Osteoblast (primary cell): ENCODE measurements around the gene TNFRSF8. TPM values are rescaled to one million over a fixed set of nuclear protein-coding genes. Genes with fewer than 3 reads are reported as not detected.

Source experiments
- DNase-seq: peaks from one replicate; pipeline ENCODE4 v3.0.0; 2011; ENCODE audit warnings: low spot score, mixed read lengths; ENCODE audit not compliant: insufficient read length; ENCODE audit errors: missing footprints
- H2AFZ ChIP-seq: 2 replicates; pipeline ENCODE4 v1.6.0; 2011; ENCODE audit warnings: mild to moderate bottlenecking, low read length
- H3K27ac ChIP-seq: 2 replicates; pipeline ENCODE4 v1.5.1; 2011; ENCODE audit warnings: mild to moderate bottlenecking, low read depth, low read length, moderate library complexity
- H3K27me3 ChIP-seq: 2 replicates; pipeline ENCODE4 v1.6.0; 2012; ENCODE audit warnings: mild to moderate bottlenecking, control low read depth, inconsistent platforms, low read length, moderate library complexity; ENCODE audit not compliant: insufficient read depth
- H3K36me3 ChIP-seq: 2 replicates; pipeline ENCODE4 v1.5.1; 2011; ENCODE audit warnings: mild to moderate bottlenecking, low read length, control low read depth, moderate library complexity; ENCODE audit not compliant: insufficient read depth
- H3K4me1 ChIP-seq: 2 replicates; pipeline ENCODE4 v1.5.1; 2011; ENCODE audit warnings: mild to moderate bottlenecking, low read length, control low read depth, moderate library complexity; ENCODE audit not compliant: insufficient read depth
- H3K4me2 ChIP-seq: 2 replicates; pipeline ENCODE4 v1.6.0; 2011; ENCODE audit warnings: mild to moderate bottlenecking, low read length; ENCODE audit not compliant: insufficient read depth
- H3K4me3 ChIP-seq: fragments of 200-600 bp; sonication (generic); 3 replicates; pipeline ENCODE4 v1.5.1; 2012; ENCODE audit warnings: mild to moderate bottlenecking, low read length, inconsistent platforms; ENCODE audit not compliant: insufficient read depth
- H3K79me2 ChIP-seq: 2 replicates; pipeline ENCODE4 v1.6.0; 2012; ENCODE audit warnings: mild to moderate bottlenecking, low read length, control low read depth, inconsistent platforms; ENCODE audit not compliant: insufficient read depth
- H3K9me3 ChIP-seq: 2 replicates; pipeline ENCODE4 v1.5.1; 2011; ENCODE audit warnings: low read depth, low read length, control low read depth
- H4K20me1 ChIP-seq: 2 replicates; pipeline ENCODE4 v1.6.0; 2012; ENCODE audit warnings: mild to moderate bottlenecking, low read length, control low read depth; ENCODE audit not compliant: insufficient read depth
- total RNA-seq: library from RNA; depleted of rRNA; stranded (reverse); fragments of >200 nt; gene quantifications from 2 replicates; pipeline ENCODE4 v1.2.3, GENCODE V29; 2012
- TF ChIP-seq, protein P1 (sequence below): IDR thresholded peaks from 2 replicates; pipeline ENCODE4 v1.5.1; 2011; ENCODE audit warnings: mild to moderate bottlenecking, low read depth, low read length, moderate library complexity; ENCODE audit errors: extremely low read depth

TNFRSF8 gene
- total RNA-seq, 1 donor: under 0.01 TPM

DNA sequence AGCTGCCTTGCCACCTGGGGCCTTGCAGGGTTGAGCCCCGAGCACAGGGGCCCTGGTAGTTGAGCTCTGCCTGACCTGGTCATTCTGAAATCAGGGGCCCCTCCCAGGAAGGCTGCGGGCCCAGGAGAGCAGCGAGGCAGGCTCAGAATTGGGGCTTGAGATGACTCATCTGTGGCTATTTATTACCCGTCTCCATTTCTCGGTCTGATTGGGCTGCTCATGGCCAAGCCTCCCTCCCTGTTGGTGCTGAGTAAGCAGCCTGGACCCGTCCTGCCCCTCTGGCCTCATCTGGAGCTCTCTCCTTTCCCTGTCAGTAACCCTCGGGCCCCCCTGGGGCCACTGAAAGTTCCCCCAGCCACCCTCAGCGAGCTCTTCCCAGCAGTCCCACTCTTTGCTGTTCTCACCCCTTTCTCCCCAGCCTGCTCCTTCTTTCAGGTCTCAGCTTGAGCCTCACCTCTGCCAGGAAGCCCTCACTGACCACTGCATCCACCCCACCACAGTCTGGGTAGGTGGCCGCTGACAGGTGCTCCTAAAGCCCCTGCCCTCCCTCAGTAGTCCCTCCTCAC, 11.0 kb upstream of the TNFRSF8 start:
- peak; percentile 99 for DNase-seq
- TF ChIP-seq, protein P1, sequence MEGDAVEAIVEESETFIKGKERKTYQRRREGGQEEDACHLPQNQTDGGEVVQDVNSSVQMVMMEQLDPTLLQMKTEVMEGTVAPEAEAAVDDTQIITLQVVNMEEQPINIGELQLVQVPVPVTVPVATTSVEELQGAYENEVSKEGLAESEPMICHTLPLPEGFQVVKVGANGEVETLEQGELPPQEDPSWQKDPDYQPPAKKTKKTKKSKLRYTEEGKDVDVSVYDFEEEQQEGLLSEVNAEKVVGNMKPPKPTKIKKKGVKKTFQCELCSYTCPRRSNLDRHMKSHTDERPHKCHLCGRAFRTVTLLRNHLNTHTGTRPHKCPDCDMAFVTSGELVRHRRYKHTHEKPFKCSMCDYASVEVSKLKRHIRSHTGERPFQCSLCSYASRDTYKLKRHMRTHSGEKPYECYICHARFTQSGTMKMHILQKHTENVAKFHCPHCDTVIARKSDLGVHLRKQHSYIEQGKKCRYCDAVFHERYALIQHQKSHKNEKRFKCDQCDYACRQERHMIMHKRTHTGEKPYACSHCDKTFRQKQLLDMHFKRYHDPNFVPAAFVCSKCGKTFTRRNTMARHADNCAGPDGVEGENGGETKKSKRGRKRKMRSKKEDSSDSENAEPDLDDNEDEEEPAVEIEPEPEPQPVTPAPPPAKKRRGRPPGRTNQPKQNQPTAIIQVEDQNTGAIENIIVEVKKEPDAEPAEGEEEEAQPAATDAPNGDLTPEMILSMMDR: no peak
- no peaks in the 10 kb centered on the region for H3K9me3 ChIP-seq
- H3K4me1 ChIP-seq: peaks cover 19% of the 10 kb centered on the region
- H4K20me1 ChIP-seq: no peaks in the 10 kb centered on the region
- H3K27me3 ChIP-seq: no peaks in the 10 kb centered on the region
- H3K36me3 ChIP-seq: no peaks in the 10 kb centered on the region
- peak overlapping the region; percentile 77 for H2AFZ ChIP-seq
- no peak overlapping the region for H3K4me3 ChIP-seq
- peak overlapping the region; percentile 20 for H3K4me2 ChIP-seq
- no peaks in the 10 kb centered on the region for H3K79me2 ChIP-seq
- peak overlapping the region; percentile 41 for H3K27ac ChIP-seq

- no peak overlapping the region for H3K4me2 ChIP-seq
- H3K27me3 ChIP-seq: no peaks in the 10 kb centered on the region
- TF ChIP-seq, protein P1: peak; percentile 8
- H3K9me3 ChIP-seq: no peaks in the 10 kb centered on the region
- no peak overlapping the region for H2AFZ ChIP-seq
- H3K27ac ChIP-seq: no peak overlapping the region
- no peaks in the 10 kb centered on the region for H3K36me3 ChIP-seq
- no peak overlapping the region for H3K4me3 ChIP-seq
- no peaks in the 10 kb centered on the region for H4K20me1 ChIP-seq
- DNase-seq: peak; percentile 51
- H3K79me2 ChIP-seq: no peaks in the 10 kb centered on the region
- H3K4me1 ChIP-seq: peaks cover 10% of the 10 kb centered on the region
These were observed 10.0 kb upstream of the TNFRSF8 start for GRCh38 chr1:12052997-12053686.

DNA sequence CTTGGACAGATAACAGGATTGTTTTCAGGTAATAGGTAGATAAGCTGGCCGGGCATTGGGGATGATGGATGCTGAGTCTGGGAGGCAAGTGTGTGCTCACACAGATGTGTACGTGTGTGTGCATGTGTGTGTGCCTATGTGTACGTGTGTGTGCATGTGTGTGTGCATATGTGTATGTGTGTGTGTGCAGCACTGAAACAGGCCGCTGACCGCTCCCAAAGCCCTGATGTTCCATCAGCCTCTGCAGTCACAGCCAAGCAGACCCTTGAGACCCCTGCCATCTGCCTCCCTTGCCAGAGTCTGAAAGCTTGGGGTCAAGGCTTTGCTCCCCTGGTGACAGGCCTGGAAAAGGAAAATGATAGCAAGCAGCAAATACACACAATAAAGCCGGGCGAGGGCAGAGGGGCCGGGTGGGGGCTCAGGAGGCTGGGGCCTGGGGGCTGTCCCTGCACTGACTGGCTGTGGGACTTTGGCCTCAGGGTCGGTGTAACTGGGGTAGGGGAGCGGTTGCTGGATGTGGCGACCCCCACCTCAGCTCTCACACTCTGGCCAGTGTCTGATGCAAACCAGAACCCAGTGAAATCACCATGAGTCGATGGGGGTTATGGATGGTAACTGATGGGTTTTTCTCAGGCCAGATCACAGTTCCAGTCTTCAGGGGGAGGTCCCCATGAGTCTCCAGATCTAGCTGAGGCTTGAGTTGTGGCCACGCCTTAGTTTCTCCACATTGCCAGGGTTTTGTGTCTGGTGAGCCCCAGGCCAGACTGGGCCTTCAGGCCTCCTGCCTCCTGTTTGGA, 9.2 kb upstream of the TNFRSF8 start:
- Histone ChIP-seq H3K9me3 (no peaks in the 10 kb centered on the region), H2AFZ (no peak overlapping the region), H4K20me1 (no peaks in the 10 kb centered on the region), H3K79me2 (no peaks in the 10 kb centered on the region), H3K4me1 (peaks cover 10% of the 10 kb centered on the region), H3K27ac (no peak overlapping the region), H3K4me3 (no peak overlapping the region), H3K36me3 (no peaks in the 10 kb centered on the region), H3K27me3 (no peaks in the 10 kb centered on the region), H3K4me2 (no peak overlapping the region)
- TF ChIP-seq, protein P1: no peak
- DNase-seq: peak; percentile 25

GRCh38 chr1:12055259-12055658, 7.8 kb upstream of the TNFRSF8 start:
- Histone ChIP-seq H3K36me3 (no peaks in the 10 kb centered on the region), H3K27me3 (peaks cover 6% of the 10 kb centered on the region), H3K4me2 (no peak overlapping the region), H3K4me3 (no peak overlapping the region), H3K79me2 (no peaks in the 10 kb centered on the region), H4K20me1 (no peaks in the 10 kb centered on the region), H3K4me1 (peaks cover 10% of the 10 kb centered on the region), H3K27ac (no peak overlapping the region), H3K9me3 (no peaks in the 10 kb centered on the region), H2AFZ (no peak overlapping the region)
- DNase-seq: peak; percentile 21
- TF ChIP-seq, protein P1: no peak
